ENCODE results near the gene IL17RD.

Gene IL17RD

GRCh38 chr3:57135964-57136719 lies 29.0 kb downstream of the IL17RD start:
- DNase-seq (ENCODE audit: low spot score): no peak
- TF ChIP-seq CTCF (IDR thresholded peaks at IDR 0.05; ENCODE audit: extremely low read depth, insufficient read depth, missing control alignments): no peak
- in situ Hi-C loops (cut with MboI; ENCODE audit: low pct_unique_long_range_greater_than_20kb, low sequenced_read_pairs, unreplicated experiment): no loop called here

- no peak for DNase-seq (ENCODE audit: low spot score)
- in situ Hi-C loops (cut with MboI; ENCODE audit: low pct_unique_long_range_greater_than_20kb, low sequenced_read_pairs, unreplicated experiment): no loop called here
- TF ChIP-seq CTCF (IDR thresholded peaks at IDR 0.05; ENCODE audit: extremely low read depth, insufficient read depth, missing control alignments): no peak
Measured at GRCh38 chr3:57133157-57133556, 32.0 kb downstream of the IL17RD start.

GRCh38 chr3:57132674-57133073 lies 32.5 kb downstream of the IL17RD start:
- no peak for DNase-seq (ENCODE audit: low spot score)
- in situ Hi-C loops (cut with MboI; ENCODE audit: low pct_unique_long_range_greater_than_20kb, low sequenced_read_pairs, unreplicated experiment): no loop called here
- no peak for TF ChIP-seq CTCF (IDR thresholded peaks at IDR 0.05; ENCODE audit: extremely low read depth, insufficient read depth, missing control alignments)

GRCh38 chr3:57131210-57131588 lies 34.0 kb downstream of the IL17RD start:
- DNase-seq (ENCODE audit: low spot score): no peak
- in situ Hi-C loops (cut with MboI; ENCODE audit: low pct_unique_long_range_greater_than_20kb, low sequenced_read_pairs, unreplicated experiment): no loop called here
- TF ChIP-seq CTCF (IDR thresholded peaks at IDR 0.05; ENCODE audit: extremely low read depth, insufficient read depth, missing control alignments): no peak

- in situ Hi-C loops (cut with MboI; ENCODE audit: low pct_unique_long_range_greater_than_20kb, low sequenced_read_pairs, unreplicated experiment): no loop called here
- DNase-seq (ENCODE audit: low spot score): no peak
- no peak for TF ChIP-seq CTCF (IDR thresholded peaks at IDR 0.05; ENCODE audit: extremely low read depth, insufficient read depth, missing control alignments)
Measured at GRCh38 chr3:57130571-57131209, 34.5 kb downstream of the IL17RD start.

- TF ChIP-seq CTCF (IDR thresholded peaks at IDR 0.05; ENCODE audit: extremely low read depth, insufficient read depth, missing control alignments): no peak
- DNase-seq (ENCODE audit: low spot score): no peak
- in situ Hi-C loops (cut with MboI; ENCODE audit: low pct_unique_long_range_greater_than_20kb, low sequenced_read_pairs, unreplicated experiment): no loop called here
Measured at GRCh38 chr3:57128826-57129667, 36.1 kb downstream of the IL17RD start.

All from GM13977 (cell line).